Liver (tissue), 3 donors: Measurements from ENCODE around the gene IMPA2.
A peak's percentile ranks its signal among the peaks of the same experiment; 100 is the strongest.

Source experiments
- FOXA1 ChIP-seq: IDR thresholded peaks from 2 replicates; pipeline ENCODE4 v1.6.1; 2016; ENCODE audit warnings: antibody characterized with exemption
- GABPA ChIP-seq, 2 donors: IDR thresholded peaks in 1 of 2; conservative IDR thresholded peaks in 1 of 2; 2 replicates each; pipeline ENCODE4 v1.6.1; 2016; ENCODE audit warnings: antibody characterized with exemption in 2 of 2, mild to moderate bottlenecking in 1 of 2, moderate library complexity in 1 of 2
- JUND ChIP-seq, 2 donors: IDR thresholded peaks; 2 replicates each; pipeline ENCODE4 v1.6.1; 2016; ENCODE audit warnings: antibody characterized with exemption in 2 of 2
- NR2F2 ChIP-seq: IDR thresholded peaks from 2 replicates; pipeline ENCODE4 v1.6.1; 2016; ENCODE audit warnings: antibody characterized with exemption
- RAD21 ChIP-seq, 2 donors: IDR thresholded peaks; 2 replicates each; pipeline ENCODE4 v1.6.1; 2016; ENCODE audit warnings: antibody characterized with exemption in 2 of 2, mild to moderate bottlenecking in 2 of 2
- RXRA ChIP-seq, 2 donors: IDR thresholded peaks; 2 replicates each; pipeline ENCODE4 v1.6.1; 2017 to 2018; ENCODE audit warnings: antibody characterized with exemption in 2 of 2, mild to moderate bottlenecking in 1 of 2
- SP1 ChIP-seq: IDR thresholded peaks from 2 replicates; pipeline ENCODE4 v1.6.1; 2018; ENCODE audit warnings: antibody characterized with exemption, mild to moderate bottlenecking
- TAF1 ChIP-seq: conservative IDR thresholded peaks from 2 replicates; pipeline ENCODE4 v1.6.1; 2016; ENCODE audit warnings: antibody characterized with exemption, mild to moderate bottlenecking
- YY1 ChIP-seq: IDR thresholded peaks from 2 replicates; pipeline ENCODE4 v1.6.1; 2016; ENCODE audit warnings: antibody characterized with exemption, mild to moderate bottlenecking
- TF ChIP-seq, protein P1 (sequence below): fragments of 150-350 bp; IDR thresholded peaks from 2 replicates; pipeline ENCODE4 v1.5.1; 2017; ENCODE audit warnings: improper control_type of control experiment, low read depth, low read length; ENCODE audit not compliant: missing input control
- TF ChIP-seq, protein P2 (sequence below): IDR thresholded peaks from 2 replicates; pipeline ENCODE4 v1.6.1; 2016; ENCODE audit warnings: antibody characterized with exemption, mild to moderate bottlenecking
- donor health status: healthy.
- donor health status: healthy.

DNA sequence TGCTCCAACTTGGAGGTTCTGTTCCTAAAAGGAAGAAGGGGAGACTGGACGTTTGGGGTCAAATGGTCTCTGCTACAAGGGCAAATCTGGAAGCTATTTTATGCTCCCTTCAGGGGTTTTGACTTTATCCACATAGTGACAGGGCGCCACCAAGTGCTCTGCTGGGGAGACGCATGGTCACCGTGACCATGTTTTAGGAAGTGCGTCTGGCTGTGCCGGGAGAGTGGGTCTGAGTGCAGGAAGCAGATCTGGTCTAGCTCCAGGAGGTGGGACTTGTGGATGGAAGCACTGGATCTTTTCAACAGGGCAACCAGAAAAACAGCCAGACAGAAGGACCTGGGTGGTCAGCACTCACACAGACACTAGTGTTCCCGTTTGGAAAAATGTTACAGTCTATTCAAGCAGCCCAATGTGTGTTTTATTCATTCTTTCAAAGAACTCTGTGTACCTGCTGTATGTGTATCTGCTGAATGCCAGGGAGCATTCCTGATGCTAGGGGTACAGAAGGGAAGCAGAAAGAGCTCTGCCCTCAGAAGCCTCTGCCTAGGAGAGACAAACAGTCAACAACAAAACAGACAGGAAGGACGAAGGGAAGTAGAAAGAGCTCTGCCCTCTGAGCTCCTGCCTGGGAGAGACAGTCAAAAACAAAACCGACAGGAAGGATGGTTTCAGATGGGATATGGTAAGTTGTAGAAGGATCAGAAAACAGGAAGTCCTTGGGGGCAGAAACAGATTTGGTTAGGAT, 14.3 kb downstream of the IMPA2 start:
- TF ChIP-seq YY1 (no peak), RAD21 (IDR thresholded peaks at IDR 0.05) (peak; percentile 95 to 98), TAF1 (no peak), SP1 (peak; percentile 10), JUND (IDR thresholded peaks at IDR 0.05) (no peak), FOXA1 (no peak), GABPA (IDR thresholded peaks at IDR 0.05 in 1 of 2, conservative IDR thresholded peaks at IDR 0.05 in 1 of 2) (no peak), NR2F2 (no peak), RXRA (IDR thresholded peaks at IDR 0.05) (peak; percentile 12 to 40)
- TF ChIP-seq, protein P1, sequence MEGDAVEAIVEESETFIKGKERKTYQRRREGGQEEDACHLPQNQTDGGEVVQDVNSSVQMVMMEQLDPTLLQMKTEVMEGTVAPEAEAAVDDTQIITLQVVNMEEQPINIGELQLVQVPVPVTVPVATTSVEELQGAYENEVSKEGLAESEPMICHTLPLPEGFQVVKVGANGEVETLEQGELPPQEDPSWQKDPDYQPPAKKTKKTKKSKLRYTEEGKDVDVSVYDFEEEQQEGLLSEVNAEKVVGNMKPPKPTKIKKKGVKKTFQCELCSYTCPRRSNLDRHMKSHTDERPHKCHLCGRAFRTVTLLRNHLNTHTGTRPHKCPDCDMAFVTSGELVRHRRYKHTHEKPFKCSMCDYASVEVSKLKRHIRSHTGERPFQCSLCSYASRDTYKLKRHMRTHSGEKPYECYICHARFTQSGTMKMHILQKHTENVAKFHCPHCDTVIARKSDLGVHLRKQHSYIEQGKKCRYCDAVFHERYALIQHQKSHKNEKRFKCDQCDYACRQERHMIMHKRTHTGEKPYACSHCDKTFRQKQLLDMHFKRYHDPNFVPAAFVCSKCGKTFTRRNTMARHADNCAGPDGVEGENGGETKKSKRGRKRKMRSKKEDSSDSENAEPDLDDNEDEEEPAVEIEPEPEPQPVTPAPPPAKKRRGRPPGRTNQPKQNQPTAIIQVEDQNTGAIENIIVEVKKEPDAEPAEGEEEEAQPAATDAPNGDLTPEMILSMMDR: peak; percentile 78
- TF ChIP-seq, protein P2, sequence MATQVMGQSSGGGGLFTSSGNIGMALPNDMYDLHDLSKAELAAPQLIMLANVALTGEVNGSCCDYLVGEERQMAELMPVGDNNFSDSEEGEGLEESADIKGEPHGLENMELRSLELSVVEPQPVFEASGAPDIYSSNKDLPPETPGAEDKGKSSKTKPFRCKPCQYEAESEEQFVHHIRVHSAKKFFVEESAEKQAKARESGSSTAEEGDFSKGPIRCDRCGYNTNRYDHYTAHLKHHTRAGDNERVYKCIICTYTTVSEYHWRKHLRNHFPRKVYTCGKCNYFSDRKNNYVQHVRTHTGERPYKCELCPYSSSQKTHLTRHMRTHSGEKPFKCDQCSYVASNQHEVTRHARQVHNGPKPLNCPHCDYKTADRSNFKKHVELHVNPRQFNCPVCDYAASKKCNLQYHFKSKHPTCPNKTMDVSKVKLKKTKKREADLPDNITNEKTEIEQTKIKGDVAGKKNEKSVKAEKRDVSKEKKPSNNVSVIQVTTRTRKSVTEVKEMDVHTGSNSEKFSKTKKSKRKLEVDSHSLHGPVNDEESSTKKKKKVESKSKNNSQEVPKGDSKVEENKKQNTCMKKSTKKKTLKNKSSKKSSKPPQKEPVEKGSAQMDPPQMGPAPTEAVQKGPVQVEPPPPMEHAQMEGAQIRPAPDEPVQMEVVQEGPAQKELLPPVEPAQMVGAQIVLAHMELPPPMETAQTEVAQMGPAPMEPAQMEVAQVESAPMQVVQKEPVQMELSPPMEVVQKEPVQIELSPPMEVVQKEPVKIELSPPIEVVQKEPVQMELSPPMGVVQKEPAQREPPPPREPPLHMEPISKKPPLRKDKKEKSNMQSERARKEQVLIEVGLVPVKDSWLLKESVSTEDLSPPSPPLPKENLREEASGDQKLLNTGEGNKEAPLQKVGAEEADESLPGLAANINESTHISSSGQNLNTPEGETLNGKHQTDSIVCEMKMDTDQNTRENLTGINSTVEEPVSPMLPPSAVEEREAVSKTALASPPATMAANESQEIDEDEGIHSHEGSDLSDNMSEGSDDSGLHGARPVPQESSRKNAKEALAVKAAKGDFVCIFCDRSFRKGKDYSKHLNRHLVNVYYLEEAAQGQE: no peak
